Endodermal cell (in vitro differentiated cells): ENCODE measurements around the gene LRFN5. TPM values are rescaled to one million over a fixed set of nuclear protein-coding genes. Genes with fewer than 3 reads are reported as not detected.
"Not testable (repeated sequence)": the region's sequence is repeated elsewhere in the genome, so short reads cannot be mapped to it uniquely, and the experiment has no call there.

Source experiments
- DNase-seq: peaks from one replicate; pipeline ENCODE4 v3.0.0-alpha.2; 2017
- H3K27ac ChIP-seq: 2 replicates; pipeline ENCODE4 v1.5.1; 2013; ENCODE audit warnings: mild to moderate bottlenecking, low read depth, low read length, moderate library complexity
- H3K27me3 ChIP-seq: 2 replicates; pipeline ENCODE4 v1.6.1; 2013; ENCODE audit warnings: mild to moderate bottlenecking, low read length, moderate library complexity; ENCODE audit not compliant: insufficient read depth, control insufficient read depth, poor library complexity, severe bottlenecking
- H3K36me3 ChIP-seq: 2 replicates; pipeline ENCODE4 v1.7.0; 2013; ENCODE audit warnings: mild to moderate bottlenecking, low read length, moderate library complexity; ENCODE audit not compliant: control insufficient read depth, insufficient read depth
- H3K4me1 ChIP-seq: one replicate; pipeline ENCODE4 v1.7.0; 2013; ENCODE audit warnings: low read length; ENCODE audit not compliant: control insufficient read depth, insufficient read depth
- H3K4me3 ChIP-seq: 2 replicates; pipeline ENCODE4 v1.5.1; 2013; ENCODE audit warnings: mild to moderate bottlenecking, low read length, moderate library complexity
- H3K9ac ChIP-seq: 2 replicates; pipeline ENCODE4 v1.6.1; 2013; ENCODE audit warnings: mild to moderate bottlenecking, low read length, moderate library complexity; ENCODE audit not compliant: poor library complexity, severe bottlenecking; ENCODE audit errors: extremely low read depth
- H3K9me3 ChIP-seq: 2 replicates; pipeline ENCODE4 v1.6.1; 2013; ENCODE audit warnings: mild to moderate bottlenecking, low read length, moderate library complexity; ENCODE audit not compliant: control insufficient read depth
- H3K27ac Mint-ChIP-seq: 2 replicates; pipeline ENCODE4 v1.8.0; 2020; ENCODE audit warnings: mixed read lengths
- H3K27me3 Mint-ChIP-seq: 2 replicates; pipeline ENCODE4 v1.8.0; 2021; ENCODE audit warnings: mild to moderate bottlenecking, mixed read lengths; ENCODE audit not compliant: insufficient read depth
- H3K36me3 Mint-ChIP-seq: 2 replicates; pipeline ENCODE4 v1.8.0; 2020; ENCODE audit warnings: low read depth, mixed read lengths
- H3K4me1 Mint-ChIP-seq: 2 replicates; pipeline ENCODE4 v1.8.0; 2020; ENCODE audit warnings: mixed read lengths
- H3K4me3 Mint-ChIP-seq: 2 replicates; pipeline ENCODE4 v1.8.0; 2020; ENCODE audit warnings: mild to moderate bottlenecking, moderate library complexity, mixed read lengths
- H3K9me3 Mint-ChIP-seq: 2 replicates; pipeline ENCODE4 v1.8.0; 2020; ENCODE audit warnings: mild to moderate bottlenecking, mixed read lengths
- WGBS, 2 experiments: methylation state at CpG; one replicate each; pipeline versions ENCODE4 v1.1.5 to v1.1.7; 2013; ENCODE audit warnings: missing lambda C conversion rate in 2 of 2, mixed read lengths in 1 of 2; ENCODE audit not compliant: insufficient coverage in 1 of 2, insufficient read length in 1 of 2; 5-methylcytosine and 5-hydroxymethylcytosine counted together
- total RNA-seq, 2 donors: library from RNA; stranded (reverse); fragmentation: NEBNext Ultra II Directional in 1 of 2; extraction: Animal tissue kit (Norgen Biotek cat#: 25700) in 1 of 2; gene quantifications; 2 replicates in 1 of 2; 3 replicates in 1 of 2; pipeline ENCODE4 v1.2.1, GENCODE V29; 2021
- TF ChIP-seq, protein P1 (sequence below): fragments of 200-600 bp; sonication (generic); conservative IDR thresholded peaks from 2 replicates; pipeline ENCODE4 v1.5.0; 2021; ENCODE audit warnings: antibody characterized with exemption, mild to moderate bottlenecking

Gene LRFN5
- total RNA-seq, 2 donors from 2014 or later, result 1.4 to 3.2 TPM

DNA sequence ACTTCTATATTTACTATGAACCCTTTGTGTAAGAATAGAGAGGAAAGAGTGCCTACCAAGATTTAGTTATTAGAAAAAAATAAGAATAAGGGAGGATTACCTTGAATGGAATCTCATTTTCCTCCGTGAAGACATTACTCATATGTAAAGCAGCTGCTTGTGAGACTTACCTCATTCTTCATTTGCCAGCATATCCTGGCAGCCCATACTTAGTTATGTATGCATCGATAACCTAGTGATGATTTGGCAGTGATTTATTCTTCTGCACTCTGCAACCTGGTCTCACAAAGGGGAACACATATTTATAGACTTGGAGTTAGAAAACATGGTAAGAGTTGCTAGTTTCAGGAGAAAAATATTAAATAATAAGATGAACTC, 56.8 kb downstream of the LRFN5 start:
- no peaks in the 10 kb centered on the region for H3K27me3 ChIP-seq
- no peak overlapping the region for H3K4me3 ChIP-seq
- no peak overlapping the region for H3K27ac Mint-ChIP-seq
- TF ChIP-seq, protein P1, sequence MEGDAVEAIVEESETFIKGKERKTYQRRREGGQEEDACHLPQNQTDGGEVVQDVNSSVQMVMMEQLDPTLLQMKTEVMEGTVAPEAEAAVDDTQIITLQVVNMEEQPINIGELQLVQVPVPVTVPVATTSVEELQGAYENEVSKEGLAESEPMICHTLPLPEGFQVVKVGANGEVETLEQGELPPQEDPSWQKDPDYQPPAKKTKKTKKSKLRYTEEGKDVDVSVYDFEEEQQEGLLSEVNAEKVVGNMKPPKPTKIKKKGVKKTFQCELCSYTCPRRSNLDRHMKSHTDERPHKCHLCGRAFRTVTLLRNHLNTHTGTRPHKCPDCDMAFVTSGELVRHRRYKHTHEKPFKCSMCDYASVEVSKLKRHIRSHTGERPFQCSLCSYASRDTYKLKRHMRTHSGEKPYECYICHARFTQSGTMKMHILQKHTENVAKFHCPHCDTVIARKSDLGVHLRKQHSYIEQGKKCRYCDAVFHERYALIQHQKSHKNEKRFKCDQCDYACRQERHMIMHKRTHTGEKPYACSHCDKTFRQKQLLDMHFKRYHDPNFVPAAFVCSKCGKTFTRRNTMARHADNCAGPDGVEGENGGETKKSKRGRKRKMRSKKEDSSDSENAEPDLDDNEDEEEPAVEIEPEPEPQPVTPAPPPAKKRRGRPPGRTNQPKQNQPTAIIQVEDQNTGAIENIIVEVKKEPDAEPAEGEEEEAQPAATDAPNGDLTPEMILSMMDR, result no peak
- H3K36me3 Mint-ChIP-seq, result no peaks in the 10 kb centered on the region
- no peaks in the 10 kb centered on the region for H3K36me3 ChIP-seq
- H3K9me3 Mint-ChIP-seq, result no peaks in the 10 kb centered on the region
- no peak overlapping the region for H3K4me3 Mint-ChIP-seq
- peaks cover 5% of the 10 kb centered on the region for H3K4me1 Mint-ChIP-seq
- no peak overlapping the region for H3K9ac ChIP-seq
- H3K4me1 ChIP-seq, result no peaks in the 10 kb centered on the region
- H3K27me3 Mint-ChIP-seq, result no peaks in the 10 kb centered on the region
- DNase-seq, result no peak
- no peaks in the 10 kb centered on the region for H3K9me3 ChIP-seq
- no peak overlapping the region for H3K27ac ChIP-seq
- WGBS, 2 experiments, result 75% methylated on average over 2 of the region's 2 CpGs; no CpG with 5 or more reads in 1 of the 2 experiments

DNA sequence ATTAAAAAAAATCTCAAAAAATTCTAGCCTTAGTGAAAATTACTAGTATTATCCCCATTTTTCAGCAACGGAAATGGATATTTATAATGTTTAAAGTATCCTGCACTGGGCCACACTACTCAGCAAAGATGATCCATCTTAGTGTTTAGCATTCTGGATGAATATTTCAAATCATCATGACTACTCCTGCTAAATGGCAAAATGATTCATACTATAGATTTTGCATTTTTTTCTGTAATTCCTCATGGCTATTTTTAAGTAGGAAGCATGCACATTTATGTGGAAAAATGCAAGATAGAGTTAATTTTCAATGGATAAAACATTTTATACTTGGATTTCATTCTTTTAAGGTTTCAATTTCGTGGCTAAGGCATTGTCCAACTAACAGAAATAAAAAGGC, 59.6 kb downstream of the LRFN5 start:
- no peaks in the 10 kb centered on the region for H3K36me3 ChIP-seq
- Mint-ChIP-seq H3K27me3 (no peaks in the 10 kb centered on the region), H3K27ac (no peak overlapping the region), H3K4me1 (peaks cover 5% of the 10 kb centered on the region), H3K9me3 (no peaks in the 10 kb centered on the region), H3K36me3 (no peaks in the 10 kb centered on the region), H3K4me3 (no peak overlapping the region)
- H3K27me3 ChIP-seq, result no peaks in the 10 kb centered on the region
- TF ChIP-seq, protein P1, result no peak
- H3K9ac ChIP-seq, result no peak overlapping the region
- no peak overlapping the region for H3K4me3 ChIP-seq
- 84 to 100% methylated on average over 1 to 2 of the region's 2 CpGs for WGBS, 2 experiments
- no peak overlapping the region for H3K27ac ChIP-seq
- DNase-seq, result no peak
- no peaks in the 10 kb centered on the region for H3K4me1 ChIP-seq
- H3K9me3 ChIP-seq, result no peaks in the 10 kb centered on the region

DNA sequence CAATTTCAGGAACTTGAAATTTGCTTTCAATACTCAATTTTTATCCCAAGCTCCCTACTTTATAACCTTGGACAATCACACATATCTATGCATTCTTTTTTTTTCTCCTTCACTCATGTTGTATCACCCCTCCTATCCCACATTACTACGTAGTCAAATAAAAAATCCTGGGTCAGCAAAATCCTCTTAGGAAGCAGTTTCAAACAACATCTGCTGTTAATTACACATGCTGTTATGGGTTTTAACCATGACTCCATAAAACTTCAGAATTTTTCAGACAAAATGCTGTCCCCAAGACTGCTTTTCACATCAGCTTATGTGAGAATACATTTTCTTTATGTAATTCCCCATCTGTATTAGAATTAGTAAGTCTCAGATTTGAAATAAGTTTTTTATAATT, 61.7 kb downstream of the LRFN5 start:
- WGBS, 2 experiments, result 85 to 100% methylated on average over 1 of the region's 1 CpG
- TF ChIP-seq, protein P1, result no peak
- no peaks in the 10 kb centered on the region for H3K27me3 ChIP-seq
- Mint-ChIP-seq H3K4me3 (no peak overlapping the region), H3K36me3 (no peaks in the 10 kb centered on the region), H3K27ac (no peak overlapping the region), H3K4me1 (peaks cover 2% of the 10 kb centered on the region), H3K9me3 (no peaks in the 10 kb centered on the region), H3K27me3 (no peaks in the 10 kb centered on the region)
- no peaks in the 10 kb centered on the region for H3K4me1 ChIP-seq
- DNase-seq, result no peak
- H3K4me3 ChIP-seq, result no peak overlapping the region
- H3K36me3 ChIP-seq, result no peaks in the 10 kb centered on the region
- H3K9me3 ChIP-seq, result no peaks in the 10 kb centered on the region
- H3K27ac ChIP-seq, result no peak overlapping the region
- H3K9ac ChIP-seq, result no peak overlapping the region

DNA sequence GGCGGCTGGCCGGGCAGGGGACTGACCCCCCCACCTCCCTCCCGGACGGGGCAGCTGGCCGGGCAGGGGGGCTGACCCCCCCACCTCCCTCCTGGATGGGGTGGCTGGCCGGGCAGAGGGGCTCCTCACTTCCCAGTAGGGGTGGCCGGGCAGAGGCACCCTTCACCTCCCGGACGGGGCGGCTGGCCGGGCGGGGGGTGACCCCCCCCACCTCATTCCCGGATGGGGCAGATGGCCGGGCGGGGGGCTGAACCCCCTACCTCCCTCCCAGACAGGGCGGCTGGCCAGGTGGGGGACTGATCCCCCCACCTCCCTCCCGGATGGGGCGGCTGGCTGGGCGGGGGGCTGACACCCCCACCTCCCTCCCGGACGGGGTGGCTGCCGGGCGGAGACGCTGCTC, 66.9 kb downstream of the LRFN5 start:
- not testable (repeated sequence) for H3K36me3 Mint-ChIP-seq, H3K4me1 ChIP-seq, H3K4me1 Mint-ChIP-seq, H3K36me3 ChIP-seq, H3K9ac ChIP-seq, H3K4me3 ChIP-seq, H3K27me3 ChIP-seq, H3K27ac Mint-ChIP-seq, H3K27me3 Mint-ChIP-seq, DNase-seq, H3K9me3 ChIP-seq, H3K27ac ChIP-seq, H3K4me3 Mint-ChIP-seq
- H3K9me3 Mint-ChIP-seq, result peaks cover 16% of the 10 kb centered on the region
- 98% methylated on average over 17 of the region's 24 CpGs; no CpG with 5 or more reads in 1 of the 2 experiments for WGBS, 2 experiments

DNA sequence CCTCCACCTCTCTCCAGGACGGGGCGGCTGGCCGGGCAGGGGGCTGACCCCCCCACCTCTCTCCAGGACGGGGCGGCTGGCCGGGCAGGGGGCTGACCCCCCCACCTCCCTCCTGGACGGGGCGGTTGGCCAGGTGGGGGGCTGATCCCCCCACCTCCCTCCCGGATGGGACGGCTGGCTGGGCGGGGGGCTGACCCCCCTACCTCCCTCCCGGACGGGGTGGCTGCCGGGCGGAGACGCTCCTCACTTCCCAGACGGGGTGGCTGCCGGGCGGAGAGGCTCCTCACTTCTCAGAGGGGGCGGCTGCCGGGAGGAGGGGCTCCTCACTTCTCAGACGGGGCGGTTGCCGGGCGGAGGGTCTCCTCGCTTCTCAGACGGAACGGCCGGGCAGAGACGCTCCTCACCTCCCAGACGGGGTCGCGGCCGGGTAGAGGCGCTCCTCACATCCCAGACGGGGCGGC, 67.9 kb downstream of the LRFN5 start:
- H3K27ac Mint-ChIP-seq, H3K4me3 ChIP-seq, H3K27ac ChIP-seq, H3K4me1 ChIP-seq, H3K4me3 Mint-ChIP-seq, H3K9me3 ChIP-seq, H3K9ac ChIP-seq, H3K36me3 ChIP-seq, H3K27me3 Mint-ChIP-seq, DNase-seq, H3K36me3 Mint-ChIP-seq, H3K27me3 ChIP-seq, H3K4me1 Mint-ChIP-seq: not testable (repeated sequence)
- peaks cover 16% of the 10 kb centered on the region for H3K9me3 Mint-ChIP-seq
- whole genome bisulfite sequencing, 2 experiments, result 93 to 100% methylated on average over 3 to 33 of the region's 37 CpGs
